ENCODE measurements around the gene LRP3. TPM values are rescaled to one million over a fixed set of nuclear protein-coding genes. Genes with fewer than 3 reads are reported as not detected.

LRP3 gene
- total and polyA plus RNA-seq, 2 of the 13 experiments (the other 11 are each of a cell fraction or from before 2014, with no cell fraction given), result 17.6 to 51.6 TPM

- TF ChIP-seq AKNA (CRISPR knock-in tag; IDR thresholded peaks at IDR 0.05; ENCODE audit: borderline replicate concordance) (no peak), ZMAT5 (CRISPR knock-in tag; IDR thresholded peaks at IDR 0.05; ENCODE audit: borderline replicate concordance, low read depth) (no peak), ZNF33A (CRISPR knock-in tag; IDR thresholded peaks at IDR 0.05; ENCODE audit: borderline replicate concordance) (no peak), MAFF (IDR thresholded peaks at IDR 0.05; ENCODE audit: low read depth, low read length) (no peak), AGO2 (optimal IDR thresholded peaks at IDR 0.05; ENCODE audit: low read depth, low read length) (no peak), NR0B2 (CRISPR knock-in tag; IDR thresholded peaks at IDR 0.05) (no peak), AHDC1 (CRISPR knock-in tag; IDR thresholded peaks at IDR 0.05; ENCODE audit: borderline replicate concordance) (no peak), ZNF644 (CRISPR knock-in tag; IDR thresholded peaks at IDR 0.05; ENCODE audit: low read depth) (no peak), ZNF431 (CRISPR knock-in tag; IDR thresholded peaks at IDR 0.05; ENCODE audit: borderline replicate concordance, low read depth) (no peak; the same call in 1 of the 2 replicates), ATF1 (CRISPR knock-in tag; IDR thresholded peaks at IDR 0.05) (no peak), ELF3 (CRISPR knock-in tag; IDR thresholded peaks at IDR 0.05) (no peak)
- TF ChIP-seq, protein P1, sequence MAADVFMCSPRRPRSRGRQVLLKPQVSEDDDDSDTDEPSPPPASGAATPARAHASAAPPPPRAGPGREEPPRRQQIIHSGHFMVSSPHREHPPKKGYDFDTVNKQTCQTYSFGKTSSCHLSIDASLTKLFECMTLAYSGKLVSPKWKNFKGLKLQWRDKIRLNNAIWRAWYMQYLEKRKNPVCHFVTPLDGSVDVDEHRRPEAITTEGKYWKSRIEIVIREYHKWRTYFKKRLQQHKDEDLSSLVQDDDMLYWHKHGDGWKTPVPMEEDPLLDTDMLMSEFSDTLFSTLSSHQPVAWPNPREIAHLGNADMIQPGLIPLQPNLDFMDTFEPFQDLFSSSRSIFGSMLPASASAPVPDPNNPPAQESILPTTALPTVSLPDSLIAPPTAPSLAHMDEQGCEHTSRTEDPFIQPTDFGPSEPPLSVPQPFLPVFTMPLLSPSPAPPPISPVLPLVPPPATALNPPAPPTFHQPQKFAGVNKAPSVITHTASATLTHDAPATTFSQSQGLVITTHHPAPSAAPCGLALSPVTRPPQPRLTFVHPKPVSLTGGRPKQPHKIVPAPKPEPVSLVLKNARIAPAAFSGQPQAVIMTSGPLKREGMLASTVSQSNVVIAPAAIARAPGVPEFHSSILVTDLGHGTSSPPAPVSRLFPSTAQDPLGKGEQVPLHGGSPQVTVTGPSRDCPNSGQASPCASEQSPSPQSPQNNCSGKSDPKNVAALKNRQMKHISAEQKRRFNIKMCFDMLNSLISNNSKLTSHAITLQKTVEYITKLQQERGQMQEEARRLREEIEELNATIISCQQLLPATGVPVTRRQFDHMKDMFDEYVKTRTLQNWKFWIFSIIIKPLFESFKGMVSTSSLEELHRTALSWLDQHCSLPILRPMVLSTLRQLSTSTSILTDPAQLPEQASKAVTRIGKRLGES (CRISPR knock-in tag; IDR thresholded peaks at IDR 0.05; ENCODE audit: borderline replicate concordance), result no peak
These were observed 47.5 kb downstream of the LRP3 start (continued) for GRCh38 chr19:33241530-33242101.
